Measurements from ENCODE around the gene GAPT. TPM values are rescaled to one million over a fixed set of nuclear protein-coding genes. Genes with fewer than 3 reads are reported as not detected.

Gene GAPT
- total RNA-seq, 2 donors from 2014 or later, result not detected

GRCh38 chr5:58475404-58475803 is 15.8 kb upstream of the GAPT start:
- ATAC-seq (replicated peaks in 1 of 2) (no peak), DNase-seq (no peak)
- no peaks in the 10 kb centered on the region for H3K4me1 Mint-ChIP-seq (ENCODE audit: low read depth)
- peaks cover 1 to 4% of the 10 kb centered on the region in 2 donors for H3K36me3 Mint-ChIP-seq (ENCODE audit: insufficient read depth in 2 of 2)
- H3K9me3 Mint-ChIP-seq, result peaks cover 2% of the 10 kb centered on the region in 2 donors
- H3K27ac Mint-ChIP-seq, result no peak overlapping the region
- H3K4me3 Mint-ChIP-seq, result no peak overlapping the region
- H3K27me3 Mint-ChIP-seq (ENCODE audit: low read depth), result peaks cover 8% of the 10 kb centered on the region

GRCh38 chr5:58477760-58478376 is 13.4 kb upstream of the GAPT start:
- ATAC-seq (replicated peaks in 1 of 2) (no peak), DNase-seq (no peak)
- no peaks in the 10 kb centered on the region for H3K4me1 Mint-ChIP-seq (ENCODE audit: low read depth)
- peaks cover 1 to 4% of the 10 kb centered on the region in 2 donors for H3K36me3 Mint-ChIP-seq (ENCODE audit: insufficient read depth in 2 of 2)
- H3K27me3 Mint-ChIP-seq (ENCODE audit: low read depth), result peaks cover 8% of the 10 kb centered on the region
- H3K9me3 Mint-ChIP-seq, result peaks cover 2% of the 10 kb centered on the region in 2 donors
- no peak overlapping the region for H3K27ac Mint-ChIP-seq
- no peak overlapping the region for H3K4me3 Mint-ChIP-seq

DNA sequence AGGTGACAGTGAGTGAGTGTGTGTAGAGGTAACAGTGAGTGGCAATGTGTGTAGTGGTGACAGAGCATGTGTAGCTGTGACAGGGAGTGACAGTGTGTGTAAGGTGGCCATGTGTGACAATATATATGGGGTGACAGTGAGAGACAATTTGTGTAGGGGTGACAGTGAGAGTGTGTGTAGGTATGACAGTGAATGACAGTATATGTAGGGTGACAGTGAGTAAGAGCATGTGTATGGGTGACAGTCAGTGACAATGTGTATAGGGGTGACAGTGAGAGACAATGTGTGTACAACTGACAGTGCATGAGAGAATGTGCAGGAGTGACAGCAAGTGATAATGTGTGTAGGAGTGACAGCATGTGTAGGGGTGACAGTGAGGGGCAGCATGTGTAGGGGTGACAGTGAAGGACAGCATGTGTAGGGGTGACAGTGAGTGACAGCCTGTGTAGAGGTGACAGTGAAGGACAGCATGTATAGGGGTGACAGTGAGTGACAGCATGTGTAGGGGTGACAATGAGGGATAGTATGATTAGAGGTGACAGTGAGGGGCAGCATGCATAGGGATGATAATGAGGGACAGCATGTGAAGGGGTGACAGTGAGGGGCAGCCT is 10.1 kb upstream of the GAPT start:
- no peaks in the 10 kb centered on the region for H3K9me3 Mint-ChIP-seq
- ATAC-seq (replicated peaks in 1 of 2), result no peak
- no peaks in the 10 kb centered on the region for H3K36me3 Mint-ChIP-seq (ENCODE audit: insufficient read depth in 2 of 2)
- peaks cover 8% of the 10 kb centered on the region for H3K27me3 Mint-ChIP-seq (ENCODE audit: low read depth)
- no peak for DNase-seq
- no peaks in the 10 kb centered on the region for H3K4me1 Mint-ChIP-seq (ENCODE audit: low read depth)
- no peak overlapping the region for H3K4me3 Mint-ChIP-seq
- H3K27ac Mint-ChIP-seq, result no peak overlapping the region

- H3K36me3 Mint-ChIP-seq (ENCODE audit: insufficient read depth in 2 of 2), result no peaks in the 10 kb centered on the region
- H3K4me1 Mint-ChIP-seq (ENCODE audit: low read depth), result no peaks in the 10 kb centered on the region
- H3K27ac Mint-ChIP-seq, result no peak overlapping the region
- DNase-seq (no peak), ATAC-seq (replicated peaks in 1 of 2) (no peak)
- peaks cover 1% of the 10 kb centered on the region for H3K27me3 Mint-ChIP-seq (ENCODE audit: low read depth)
- H3K9me3 Mint-ChIP-seq, result no peaks in the 10 kb centered on the region
- H3K4me3 Mint-ChIP-seq, result no peak overlapping the region
Observed at GRCh38 chr5:58481828-58482227, 9.4 kb upstream of the GAPT start.

- Mint-ChIP-seq H3K4me3 (no peak overlapping the region), H3K36me3 (ENCODE audit: insufficient read depth in 2 of 2) (no peaks in the 10 kb centered on the region), H3K27me3 (ENCODE audit: low read depth) (no peaks in the 10 kb centered on the region), H3K27ac (no peak overlapping the region), H3K4me1 (ENCODE audit: low read depth) (no peaks in the 10 kb centered on the region), H3K9me3 (no peaks in the 10 kb centered on the region)
- DNase-seq (no peak), ATAC-seq (replicated peaks in 1 of 2) (peak in 1 of 2 donors; percentile 18)
Observed at GRCh38 chr5:58482536-58482935, 8.7 kb upstream of the GAPT start.

GRCh38 chr5:58484505-58484904 is 6.7 kb upstream of the GAPT start:
- H3K4me3 Mint-ChIP-seq, result no peak overlapping the region

GRCh38 chr5:58486290-58486689 is 4.9 kb upstream of the GAPT start:
- H3K4me3 Mint-ChIP-seq, result no peak overlapping the region
- no peak overlapping the region for H3K27ac Mint-ChIP-seq
- DNase-seq (no peak), ATAC-seq (replicated peaks in 1 of 2) (no peak)
- H3K27me3 Mint-ChIP-seq (ENCODE audit: low read depth), result peaks cover 16% of the 10 kb centered on the region
- H3K36me3 Mint-ChIP-seq (ENCODE audit: insufficient read depth in 2 of 2), result no peaks in the 10 kb centered on the region
- no peaks in the 10 kb centered on the region for H3K4me1 Mint-ChIP-seq (ENCODE audit: low read depth)
- no peaks in the 10 kb centered on the region for H3K9me3 Mint-ChIP-seq

More at GRCh38 chr5:58484505-58484904, 6.7 kb upstream of the GAPT start:
- no peak overlapping the region for H3K27ac Mint-ChIP-seq
- DNase-seq, result no peak
- H3K4me1 Mint-ChIP-seq (ENCODE audit: low read depth), result no peaks in the 10 kb centered on the region
- H3K9me3 Mint-ChIP-seq, result no peaks in the 10 kb centered on the region
- H3K27me3 Mint-ChIP-seq (ENCODE audit: low read depth), result peaks cover 7% of the 10 kb centered on the region
- no peak for ATAC-seq (replicated peaks in 1 of 2)
- H3K36me3 Mint-ChIP-seq (ENCODE audit: insufficient read depth in 2 of 2), result no peaks in the 10 kb centered on the region

GRCh38 chr5:58490402-58491050 is 709 bp upstream of the GAPT start:
- H3K27ac Mint-ChIP-seq, result no peak overlapping the region
- no peaks in the 10 kb centered on the region for H3K9me3 Mint-ChIP-seq
- no peaks in the 10 kb centered on the region for H3K36me3 Mint-ChIP-seq (ENCODE audit: insufficient read depth in 2 of 2)
- peaks cover 16% of the 10 kb centered on the region for H3K27me3 Mint-ChIP-seq (ENCODE audit: low read depth)
- no peaks in the 10 kb centered on the region for H3K4me1 Mint-ChIP-seq (ENCODE audit: low read depth)
- DNase-seq, result no peak
- no peak for ATAC-seq (replicated peaks in 1 of 2)
- H3K4me3 Mint-ChIP-seq, result no peak overlapping the region

- DNase-seq (no peak), ATAC-seq (replicated peaks in 1 of 2) (no peak)
- Mint-ChIP-seq H3K4me3 (no peak overlapping the region), H3K9me3 (no peaks in the 10 kb centered on the region), H3K36me3 (ENCODE audit: insufficient read depth in 2 of 2) (no peaks in the 10 kb centered on the region), H3K27me3 (ENCODE audit: low read depth) (peaks cover 16% of the 10 kb centered on the region), H3K27ac (no peak overlapping the region), H3K4me1 (ENCODE audit: low read depth) (no peaks in the 10 kb centered on the region)
Observed at GRCh38 chr5:58493141-58493540, 1.9 kb downstream of the GAPT start.

- no peaks in the 10 kb centered on the region for H3K9me3 Mint-ChIP-seq
- no peaks in the 10 kb centered on the region for H3K27me3 Mint-ChIP-seq (ENCODE audit: low read depth)
- H3K4me3 Mint-ChIP-seq, result no peak overlapping the region
- H3K4me1 Mint-ChIP-seq (ENCODE audit: low read depth), result peaks cover 7% of the 10 kb centered on the region
- DNase-seq (no peak), ATAC-seq (replicated peaks in 1 of 2) (no peak)
- no peaks in the 10 kb centered on the region for H3K36me3 Mint-ChIP-seq (ENCODE audit: insufficient read depth in 2 of 2)
- H3K27ac Mint-ChIP-seq, result no peak overlapping the region
Observed at GRCh38 chr5:58496488-58496887, 5.3 kb downstream of the GAPT start.

- Mint-ChIP-seq H3K9me3 (no peaks in the 10 kb centered on the region), H3K4me1 (ENCODE audit: low read depth) (peaks cover 7% of the 10 kb centered on the region), H3K4me3 (no peak overlapping the region), H3K27me3 (ENCODE audit: low read depth) (no peaks in the 10 kb centered on the region), H3K27ac (no peak overlapping the region), H3K36me3 (ENCODE audit: insufficient read depth in 2 of 2) (no peaks in the 10 kb centered on the region)
- DNase-seq, result no peak
- no peak for ATAC-seq (replicated peaks in 1 of 2)
Observed at GRCh38 chr5:58497386-58497785, 6.2 kb downstream of the GAPT start.

GRCh38 chr5:58497921-58498320 is 6.7 kb downstream of the GAPT start:
- H3K4me1 Mint-ChIP-seq (ENCODE audit: low read depth), result peaks cover 7% of the 10 kb centered on the region
- no peak overlapping the region for H3K4me3 Mint-ChIP-seq
- no peak overlapping the region for H3K27ac Mint-ChIP-seq
- ATAC-seq (replicated peaks in 1 of 2), result no peak
- no peaks in the 10 kb centered on the region for H3K36me3 Mint-ChIP-seq (ENCODE audit: insufficient read depth in 2 of 2)
- no peaks in the 10 kb centered on the region for H3K27me3 Mint-ChIP-seq (ENCODE audit: low read depth)
- no peaks in the 10 kb centered on the region for H3K9me3 Mint-ChIP-seq
- DNase-seq, result no peak

GRCh38 chr5:58498340-58498942 is 7.2 kb downstream of the GAPT start:
- ATAC-seq (replicated peaks in 1 of 2), result no peak

More at GRCh38 chr5:58498340-58498942, 7.2 kb downstream of the GAPT start:
- no peak for DNase-seq
- Mint-ChIP-seq H3K27ac (no peak overlapping the region), H3K4me3 (no peak overlapping the region), H3K36me3 (ENCODE audit: insufficient read depth in 2 of 2) (no peaks in the 10 kb centered on the region), H3K27me3 (ENCODE audit: low read depth) (no peaks in the 10 kb centered on the region), H3K4me1 (ENCODE audit: low read depth) (peaks cover 7% of the 10 kb centered on the region), H3K9me3 (no peaks in the 10 kb centered on the region)

Data from activated T-cell treated with anti-CD3 and anti-CD28 coated beads, Interleukin-2, amount 50 U/mL, for 72 hours (primary cell).